Activated T-helper 1 cell treated with anti-CD3 and anti-CD28 coated beads, Interleukin-12 subunit alpha, Interleukin-12 subunit beta, Interleukin-2, Interleukin-4 antibody, amounts not matched to agents 30 ng/mL and 10 ng/mL and 1 ng/mL, durations not matched to agents 14 hours and 24 hours and 36 hours (primary cell): ENCODE measurements around the gene PPP3CA. TPM values are rescaled to one million over a fixed set of nuclear protein-coding genes. Genes with fewer than 3 reads are reported as not detected.

Source experiments
- DNase-seq: peaks from one replicate; pipeline ENCODE4 v3.0.0; 2021; ENCODE audit warnings: low spot score
- H3K27ac Mint-ChIP-seq: one replicate; pipeline ENCODE4 v1.8.0; 2021; ENCODE audit warnings: mild to moderate bottlenecking, mixed read lengths
- H3K27me3 Mint-ChIP-seq: one replicate; pipeline ENCODE4 v1.8.0; 2022; ENCODE audit warnings: mild to moderate bottlenecking, moderate library complexity, mixed read lengths; ENCODE audit not compliant: insufficient read depth
- H3K36me3 Mint-ChIP-seq: one replicate; pipeline ENCODE4 v1.8.0; 2021; ENCODE audit warnings: low read depth, mixed read lengths
- H3K4me1 Mint-ChIP-seq: one replicate; pipeline ENCODE4 v1.8.0; 2021; ENCODE audit warnings: low read depth, mixed read lengths
- H3K4me3 Mint-ChIP-seq: one replicate; pipeline ENCODE4 v1.8.0; 2021; ENCODE audit warnings: mild to moderate bottlenecking, moderate library complexity, mixed read lengths
- H3K9me3 Mint-ChIP-seq: one replicate; pipeline ENCODE4 v1.8.0; 2021; ENCODE audit warnings: mixed read lengths
- intact Hi-C: fragments of 100-400 bp; cut with micrococcal nuclease; formaldehyde crosslinking; loops from one replicate; pipeline ENCODE4 v1.15.1; 2024
- total RNA-seq: library from RNA; stranded (reverse); gene quantifications from 2 replicates; pipeline ENCODE4 v1.2.3, GENCODE V29; 2022

The PPP3CA gene
- total RNA-seq, 1 donor from 2014 or later = 11.3 TPM

DNA sequence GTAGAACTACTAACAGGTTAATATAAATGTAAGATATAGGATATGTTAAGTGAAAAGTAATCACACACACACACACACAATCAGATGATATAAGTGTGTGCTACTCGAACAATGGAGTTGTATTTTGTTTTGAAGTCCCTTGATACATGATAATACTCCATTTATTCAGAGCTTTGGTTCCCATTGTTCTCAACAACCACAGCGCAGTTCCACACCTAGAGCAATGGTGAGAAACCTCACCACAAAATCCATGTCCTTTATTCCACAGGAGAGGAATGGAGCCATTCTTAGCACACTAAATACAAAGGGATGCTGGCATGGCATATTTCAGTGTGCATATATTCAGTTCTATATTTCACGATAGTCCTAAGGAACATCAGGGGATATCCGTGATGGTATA is 139.2 kb downstream of the PPP3CA start:
- intact Hi-C loops = loop anchor here (5.0 kb wide), 2 partner anchors 194 to 1111 kb away; no protein-coding TSS in a partner anchor
- H3K4me3 Mint-ChIP-seq = no peak overlapping the region
- no peak for DNase-seq
- H3K27me3 Mint-ChIP-seq = peaks cover under 1% of the 10 kb centered on the region
- peaks cover 4% of the 10 kb centered on the region for H3K9me3 Mint-ChIP-seq
- H3K36me3 Mint-ChIP-seq = peaks cover 2% of the 10 kb centered on the region
- H3K4me1 Mint-ChIP-seq = peaks cover 31% of the 10 kb centered on the region
- H3K27ac Mint-ChIP-seq = no peak overlapping the region

DNA sequence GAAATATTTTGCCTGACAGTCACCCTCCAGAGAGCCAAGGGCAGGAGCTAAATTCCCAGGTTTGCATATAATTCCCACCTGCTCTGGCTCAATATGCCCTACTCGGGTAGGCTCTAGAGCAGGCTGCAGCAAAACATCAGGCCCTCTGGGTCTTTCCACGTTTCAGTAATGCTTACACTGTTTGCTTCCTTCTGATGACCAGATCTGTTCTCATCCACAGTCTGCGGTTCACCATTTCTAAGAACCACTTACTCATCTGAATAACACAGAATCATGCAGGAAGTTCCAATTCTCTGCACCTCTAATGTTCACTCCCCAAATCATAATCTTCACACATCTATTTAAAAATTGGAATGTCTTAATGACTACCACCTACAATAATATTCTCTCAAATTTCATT is 141.4 kb downstream of the PPP3CA start:
- no peaks in the 10 kb centered on the region for H3K27me3 Mint-ChIP-seq
- peak overlapping the region; percentile 0 for H3K4me3 Mint-ChIP-seq
- intact Hi-C loops = loop anchor here (1.0 to 5.0 kb wide), 9 partner anchors 77 to 1139 kb away; partner anchors contain the start of genes PPP3CA and SLC39A8
- H3K9me3 Mint-ChIP-seq = peaks cover 4% of the 10 kb centered on the region
- H3K36me3 Mint-ChIP-seq = peaks cover 4% of the 10 kb centered on the region
- peak; percentile 56 for DNase-seq
- H3K4me1 Mint-ChIP-seq = peaks cover 42% of the 10 kb centered on the region
- peak overlapping the region; percentile 67 for H3K27ac Mint-ChIP-seq

- Mint-ChIP-seq H3K36me3 (peaks cover 4% of the 10 kb centered on the region), H3K27me3 (peaks cover 4% of the 10 kb centered on the region), H3K4me1 (peaks cover 51% of the 10 kb centered on the region), H3K9me3 (no peaks in the 10 kb centered on the region), H3K4me3 (no peak overlapping the region), H3K27ac (no peak overlapping the region)
- intact Hi-C loops = no loop called here
- DNase-seq = no peak
Measured at GRCh38 chr4:101201421-101201820, 145.9 kb downstream of the PPP3CA start.

- Mint-ChIP-seq H3K4me1 (peaks cover 42% of the 10 kb centered on the region), H3K27ac (no peak overlapping the region), H3K9me3 (no peaks in the 10 kb centered on the region), H3K4me3 (no peak overlapping the region), H3K36me3 (peaks cover 4% of the 10 kb centered on the region), H3K27me3 (peaks cover 4% of the 10 kb centered on the region)
- DNase-seq = no peak
- intact Hi-C loops = no loop called here
Measured at GRCh38 chr4:101200561-101200960, 146.8 kb downstream of the PPP3CA start.

- peaks cover 34% of the 10 kb centered on the region for H3K4me1 Mint-ChIP-seq
- no peak overlapping the region for H3K4me3 Mint-ChIP-seq
- intact Hi-C loops = no loop called here
- H3K36me3 Mint-ChIP-seq = peaks cover 4% of the 10 kb centered on the region
- peaks cover 4% of the 10 kb centered on the region for H3K27me3 Mint-ChIP-seq
- no peak overlapping the region for H3K27ac Mint-ChIP-seq
- DNase-seq = no peak
- no peaks in the 10 kb centered on the region for H3K9me3 Mint-ChIP-seq
Measured at GRCh38 chr4:101199507-101200285, 147.6 kb downstream of the PPP3CA start.

DNA sequence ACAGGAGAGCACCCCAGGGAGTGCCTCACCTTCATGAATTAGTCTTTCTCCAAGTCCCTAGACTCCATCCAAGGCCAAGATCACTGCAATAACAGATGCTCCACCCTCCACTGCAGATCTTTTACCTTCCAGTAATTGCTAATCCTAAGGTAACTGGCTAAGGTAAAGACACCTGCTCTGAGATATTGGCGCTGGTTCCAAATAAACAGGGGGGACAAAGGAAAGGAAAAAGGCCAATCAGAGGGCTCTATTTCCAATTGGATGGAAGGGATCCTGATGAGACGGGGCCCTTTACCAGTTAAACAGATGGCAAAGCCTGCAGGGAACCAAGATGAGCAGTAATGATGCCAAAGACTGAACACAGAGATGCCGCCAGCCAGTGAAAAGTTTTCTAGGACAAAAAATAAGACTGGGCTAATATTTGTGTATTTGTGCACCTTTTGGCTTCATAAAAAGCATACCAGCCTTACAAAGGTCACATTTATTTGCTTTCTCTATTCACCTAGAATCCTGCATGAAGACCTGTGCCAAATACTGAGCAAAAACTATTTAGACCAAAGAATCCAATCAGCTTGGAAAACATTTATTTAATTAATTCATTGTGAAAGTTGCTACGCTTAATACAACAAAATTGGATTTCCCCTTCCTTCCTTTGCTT is 148.5 kb downstream of the PPP3CA start:
- no peak for DNase-seq
- peaks cover 34% of the 10 kb centered on the region for H3K4me1 Mint-ChIP-seq
- H3K9me3 Mint-ChIP-seq = no peaks in the 10 kb centered on the region
- no peak overlapping the region for H3K27ac Mint-ChIP-seq
- peaks cover 4% of the 10 kb centered on the region for H3K27me3 Mint-ChIP-seq
- peaks cover 4% of the 10 kb centered on the region for H3K36me3 Mint-ChIP-seq
- H3K4me3 Mint-ChIP-seq = no peak overlapping the region
- intact Hi-C loops = no loop called here

GRCh38 chr4:101197350-101197749 is 150.0 kb downstream of the PPP3CA start:
- H3K9me3 Mint-ChIP-seq = no peaks in the 10 kb centered on the region
- H3K27me3 Mint-ChIP-seq = peaks cover 4% of the 10 kb centered on the region
- no peak overlapping the region for H3K4me3 Mint-ChIP-seq
- DNase-seq = no peak
- H3K36me3 Mint-ChIP-seq = peaks cover 6% of the 10 kb centered on the region
- intact Hi-C loops = no loop called here
- peaks cover 34% of the 10 kb centered on the region for H3K4me1 Mint-ChIP-seq
- H3K27ac Mint-ChIP-seq = no peak overlapping the region

DNA sequence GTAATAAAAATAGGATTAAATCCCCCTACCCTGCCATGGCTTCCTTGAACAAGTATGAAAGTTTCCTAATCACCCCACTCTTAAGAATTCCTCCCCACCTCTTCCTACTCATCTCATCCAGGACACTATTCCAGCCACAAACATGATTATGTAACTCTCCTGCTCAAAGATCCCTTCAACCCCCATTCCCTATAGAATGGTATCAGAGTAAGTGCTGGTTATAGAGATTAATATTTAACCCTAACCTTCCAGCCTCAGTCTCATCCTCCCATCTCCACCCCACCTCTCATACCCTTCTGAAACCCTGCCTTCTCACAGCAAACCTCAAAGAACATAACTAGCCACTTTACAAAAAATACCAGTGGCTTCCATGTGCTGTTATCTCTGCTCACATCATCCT is 155.1 kb downstream of the PPP3CA start:
- peaks cover 11% of the 10 kb centered on the region for H3K4me1 Mint-ChIP-seq

DNA sequence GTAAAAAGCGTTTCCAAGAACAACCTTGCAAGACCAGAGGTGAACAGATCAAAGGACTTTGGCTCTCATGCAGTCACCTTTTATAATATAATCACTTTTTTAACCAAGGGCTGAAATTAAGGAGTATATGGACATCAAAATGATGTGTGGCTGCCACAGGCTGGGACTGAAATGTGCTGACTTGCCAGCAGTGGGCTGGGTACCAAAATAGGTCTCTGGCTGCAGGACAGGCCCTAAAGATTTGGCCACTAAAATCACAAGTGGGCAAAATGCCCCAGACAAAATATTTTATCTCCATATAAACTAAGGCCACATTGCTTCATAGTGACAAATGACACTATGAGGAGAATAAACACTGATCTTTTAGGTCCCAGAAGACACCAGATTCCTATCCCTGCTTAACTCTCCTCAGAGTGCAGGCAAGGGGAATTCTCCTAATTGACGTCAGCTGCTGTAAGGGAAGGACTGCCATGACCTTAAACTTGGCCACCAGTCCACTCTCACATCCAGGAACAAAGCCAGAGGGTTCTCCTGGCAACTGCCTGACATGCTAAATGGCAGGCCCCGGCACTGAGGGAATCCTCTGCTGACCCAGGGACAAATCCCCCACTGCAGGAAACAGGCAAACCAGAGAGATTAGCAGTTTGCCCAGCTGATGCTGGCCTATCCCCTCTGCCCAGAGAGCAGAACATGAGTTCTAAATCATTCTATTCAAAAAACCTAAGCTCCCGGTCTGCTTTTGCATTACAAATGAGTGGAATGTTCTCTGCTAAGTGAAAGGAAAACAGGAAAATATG is 155.8 kb downstream of the PPP3CA start:
- H3K27ac Mint-ChIP-seq = no peak overlapping the region
- no peaks in the 10 kb centered on the region for H3K9me3 Mint-ChIP-seq
- H3K36me3 Mint-ChIP-seq = peaks cover 7% of the 10 kb centered on the region
- H3K4me3 Mint-ChIP-seq = no peak overlapping the region
- DNase-seq = no peak
- H3K27me3 Mint-ChIP-seq = no peaks in the 10 kb centered on the region
- intact Hi-C loops = loop anchor here (5.0 kb wide), 1 partner anchor 1099 kb away; no protein-coding TSS in a partner anchor
- peaks cover 7% of the 10 kb centered on the region for H3K4me1 Mint-ChIP-seq

More for the DNA sequence above, 155.1 kb downstream of the PPP3CA start:
- intact Hi-C loops = loop anchor here (5.0 kb wide), 1 partner anchor 1100 kb away; no protein-coding TSS in a partner anchor
- no peak for DNase-seq
- Mint-ChIP-seq H3K4me3 (no peak overlapping the region), H3K27me3 (no peaks in the 10 kb centered on the region), H3K27ac (no peak overlapping the region), H3K9me3 (no peaks in the 10 kb centered on the region), H3K36me3 (peaks cover 9% of the 10 kb centered on the region)

DNA sequence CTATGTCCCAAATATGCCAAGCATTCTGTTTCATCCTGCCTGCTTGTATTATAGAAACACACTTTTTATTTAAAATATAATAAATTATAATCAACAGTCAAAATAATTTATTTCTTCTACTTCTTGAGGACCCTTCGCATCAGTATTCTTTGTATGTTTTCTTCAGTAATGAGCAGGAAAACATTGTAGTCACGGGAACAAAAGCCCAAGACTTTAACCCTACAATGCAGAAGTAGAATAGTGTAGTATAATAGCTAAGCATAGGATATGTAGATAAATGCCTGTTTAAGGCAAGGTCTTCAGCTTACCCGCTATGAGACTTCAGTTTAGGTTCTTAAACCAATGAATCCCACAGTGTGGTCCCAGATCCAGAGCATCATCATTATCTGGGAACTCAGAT is 156.6 kb downstream of the PPP3CA start:
- no peak overlapping the region for H3K4me3 Mint-ChIP-seq
- intact Hi-C loops = loop anchor here (5.0 kb wide), 1 partner anchor 1098 kb away; no protein-coding TSS in a partner anchor
- H3K27ac Mint-ChIP-seq = no peak overlapping the region
- no peaks in the 10 kb centered on the region for H3K9me3 Mint-ChIP-seq
- peaks cover 7% of the 10 kb centered on the region for H3K4me1 Mint-ChIP-seq
- DNase-seq = no peak
- H3K36me3 Mint-ChIP-seq = peaks cover 7% of the 10 kb centered on the region
- H3K27me3 Mint-ChIP-seq = no peaks in the 10 kb centered on the region

DNA sequence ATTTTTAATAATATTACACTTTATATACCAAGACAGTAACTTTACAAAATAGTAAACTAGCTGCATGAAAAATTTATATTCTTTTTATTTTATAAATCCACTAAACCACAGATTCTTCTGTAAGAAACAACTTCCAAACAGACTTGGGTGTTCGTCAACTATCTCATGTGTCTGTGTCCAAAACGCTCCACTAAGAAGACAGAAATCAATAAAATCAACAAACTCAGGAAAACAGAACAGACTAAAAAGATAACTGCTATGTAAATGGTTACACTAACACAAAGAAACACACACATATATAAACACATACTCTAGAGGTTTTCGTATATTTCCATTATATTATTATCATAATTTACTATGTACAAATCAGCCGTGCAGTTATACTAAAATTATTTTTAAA is 158.4 kb downstream of the PPP3CA start:
- Mint-ChIP-seq H3K9me3 (no peaks in the 10 kb centered on the region), H3K36me3 (peaks cover 10% of the 10 kb centered on the region), H3K27me3 (no peaks in the 10 kb centered on the region), H3K4me3 (no peak overlapping the region), H3K27ac (no peak overlapping the region), H3K4me1 (peaks cover 7% of the 10 kb centered on the region)
- no peak for DNase-seq
- intact Hi-C loops = loop anchor here (1.0 kb wide), 1 partner anchor 541 kb away; no protein-coding TSS in a partner anchor

- peaks cover 7% of the 10 kb centered on the region for H3K4me1 Mint-ChIP-seq
- peaks cover 10% of the 10 kb centered on the region for H3K36me3 Mint-ChIP-seq
- H3K4me3 Mint-ChIP-seq = no peak overlapping the region
- intact Hi-C loops = loop anchor here (1.0 kb wide), 1 partner anchor 542 kb away; no protein-coding TSS in a partner anchor
- no peak for DNase-seq
- H3K9me3 Mint-ChIP-seq = peaks cover 4% of the 10 kb centered on the region
- no peak overlapping the region for H3K27ac Mint-ChIP-seq
- H3K27me3 Mint-ChIP-seq = no peaks in the 10 kb centered on the region
Measured at GRCh38 chr4:101187841-101188240, 159.5 kb downstream of the PPP3CA start.
